ENCODE measurements around the gene PLA2G4B.

DNA sequence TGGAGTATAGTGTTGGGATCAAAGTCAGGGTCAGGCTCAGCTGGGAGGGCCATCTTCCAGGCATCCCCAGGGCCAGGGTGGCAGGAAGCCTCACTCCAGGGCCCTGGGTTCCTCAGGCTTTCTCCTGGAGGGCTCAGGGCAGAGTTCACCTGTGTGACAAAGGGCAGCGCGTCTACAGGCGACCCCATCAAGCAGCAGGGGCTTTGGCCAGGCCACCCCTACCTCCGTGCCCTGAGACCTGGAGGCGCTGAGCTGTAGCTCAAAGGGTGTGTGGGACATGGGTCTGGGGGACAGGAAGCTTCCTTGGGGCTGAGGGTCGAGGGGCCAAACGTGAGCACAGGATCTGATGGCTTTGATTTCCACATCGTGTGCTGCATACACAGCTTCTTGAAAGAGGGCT lies 42.4 kb downstream of the PLA2G4B start:
- TF ChIP-seq, protein P1, sequence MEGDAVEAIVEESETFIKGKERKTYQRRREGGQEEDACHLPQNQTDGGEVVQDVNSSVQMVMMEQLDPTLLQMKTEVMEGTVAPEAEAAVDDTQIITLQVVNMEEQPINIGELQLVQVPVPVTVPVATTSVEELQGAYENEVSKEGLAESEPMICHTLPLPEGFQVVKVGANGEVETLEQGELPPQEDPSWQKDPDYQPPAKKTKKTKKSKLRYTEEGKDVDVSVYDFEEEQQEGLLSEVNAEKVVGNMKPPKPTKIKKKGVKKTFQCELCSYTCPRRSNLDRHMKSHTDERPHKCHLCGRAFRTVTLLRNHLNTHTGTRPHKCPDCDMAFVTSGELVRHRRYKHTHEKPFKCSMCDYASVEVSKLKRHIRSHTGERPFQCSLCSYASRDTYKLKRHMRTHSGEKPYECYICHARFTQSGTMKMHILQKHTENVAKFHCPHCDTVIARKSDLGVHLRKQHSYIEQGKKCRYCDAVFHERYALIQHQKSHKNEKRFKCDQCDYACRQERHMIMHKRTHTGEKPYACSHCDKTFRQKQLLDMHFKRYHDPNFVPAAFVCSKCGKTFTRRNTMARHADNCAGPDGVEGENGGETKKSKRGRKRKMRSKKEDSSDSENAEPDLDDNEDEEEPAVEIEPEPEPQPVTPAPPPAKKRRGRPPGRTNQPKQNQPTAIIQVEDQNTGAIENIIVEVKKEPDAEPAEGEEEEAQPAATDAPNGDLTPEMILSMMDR (conservative IDR thresholded peaks at IDR 0.05; ENCODE audit: low read length) = no peak
- no peak for TF ChIP-seq EZH2phosphoT487 (IDR thresholded peaks at IDR 0.05; ENCODE audit: borderline replicate concordance)
